SU-DHL-6 (cell line): ENCODE measurements around the gene TARDBP.

Experiments
- H2AFZ ChIP-seq: fragments of 200-600 bp; sonication (generic); 2 replicates; pipeline ENCODE4 v1.6.1; 2014; ENCODE audit warnings: low read depth, mild to moderate bottlenecking, moderate library complexity, mixed read lengths, antibody characterized with exemption, low read length; ENCODE audit not compliant: severe bottlenecking
- H3F3A ChIP-seq: fragments of 200-600 bp; shearing (Covaris generic); 2 replicates; pipeline ENCODE4 v1.6.0; 2016; ENCODE audit warnings: antibody characterized with exemption, mild to moderate bottlenecking; ENCODE audit not compliant: insufficient read depth
- H3K27ac ChIP-seq: fragments of 200-600 bp; sonication (generic); 2 replicates; pipeline ENCODE4 v1.5.1; 2016; ENCODE audit warnings: low read depth, mild to moderate bottlenecking, low read length, moderate library complexity, mixed read lengths
- H3K27me3 ChIP-seq: fragments of 200-600 bp; sonication (generic), shearing (Covaris generic); 2 replicates; pipeline ENCODE4 v1.6.0; 2014; ENCODE audit warnings: mild to moderate bottlenecking, low read length
- H3K36me3 ChIP-seq: fragments of 200-600 bp; sonication (generic); 2 replicates; pipeline ENCODE4 v1.6.1; 2014; ENCODE audit warnings: mild to moderate bottlenecking, low read length, mixed read lengths
- H3K4me2 ChIP-seq: fragments of 300-600, 200-600 bp; shearing (Covaris generic), sonication (generic); 2 replicates; pipeline ENCODE4 v1.6.0; 2014; ENCODE audit warnings: low read length, low read depth, mild to moderate bottlenecking; ENCODE audit not compliant: poor library complexity, severe bottlenecking
- H3K4me3 ChIP-seq: fragments of 200-600 bp; sonication (generic); 2 replicates; pipeline ENCODE4 v1.5.1; 2014; ENCODE audit warnings: antibody characterized with exemption, low read length, mild to moderate bottlenecking, mixed read lengths; ENCODE audit not compliant: insufficient read depth, poor library complexity, severe bottlenecking
- H3K79me2 ChIP-seq: fragments of 200-600 bp; sonication (generic); 2 replicates; pipeline ENCODE4 v1.6.1; 2014; ENCODE audit warnings: mild to moderate bottlenecking, low read length, moderate library complexity; ENCODE audit not compliant: insufficient read depth
- H3K9ac ChIP-seq: fragments of 200-600 bp; sonication (generic); 2 replicates; pipeline ENCODE4 v1.7.0; 2014; ENCODE audit warnings: mild to moderate bottlenecking, low read length
- H3K9me2 ChIP-seq: fragments of 200-600 bp; sonication (generic); replicated peaks from 2 replicates; pipeline ENCODE4 v1.6.1; 2014; ENCODE audit warnings: low read length; ENCODE audit not compliant: insufficient read depth
- H3K9me3 ChIP-seq: fragments of 200-600 bp; sonication (generic); 2 replicates; pipeline ENCODE4 v1.6.1; 2014; ENCODE audit warnings: low read length, mixed read lengths; ENCODE audit not compliant: insufficient read depth
- H4K20me1 ChIP-seq: fragments of 200-600 bp; sonication (generic); 2 replicates; pipeline ENCODE4 v1.6.1; 2014; ENCODE audit warnings: low read depth, mild to moderate bottlenecking, antibody characterized with exemption, low read length, moderate library complexity, mixed read lengths
- CTCF ChIP-seq: fragments of 200-600 bp; sonication (generic); IDR thresholded peaks from one replicate; pipeline ENCODE4 v1.5.1; 2017; ENCODE audit warnings: antibody characterized with exemption, mild to moderate bottlenecking, low read length, moderate library complexity; ENCODE audit not compliant: insufficient read depth, poor library complexity, severe bottlenecking
- EZH2phosphoT487 ChIP-seq: fragments of 200-600 bp; sonication (generic), shearing (Covaris generic); conservative IDR thresholded peaks from 2 replicates; pipeline ENCODE4 v1.6.1; 2018; ENCODE audit warnings: mild to moderate bottlenecking, antibody characterized with exemption, low read length, moderate library complexity, mixed read lengths

Gene TARDBP

DNA sequence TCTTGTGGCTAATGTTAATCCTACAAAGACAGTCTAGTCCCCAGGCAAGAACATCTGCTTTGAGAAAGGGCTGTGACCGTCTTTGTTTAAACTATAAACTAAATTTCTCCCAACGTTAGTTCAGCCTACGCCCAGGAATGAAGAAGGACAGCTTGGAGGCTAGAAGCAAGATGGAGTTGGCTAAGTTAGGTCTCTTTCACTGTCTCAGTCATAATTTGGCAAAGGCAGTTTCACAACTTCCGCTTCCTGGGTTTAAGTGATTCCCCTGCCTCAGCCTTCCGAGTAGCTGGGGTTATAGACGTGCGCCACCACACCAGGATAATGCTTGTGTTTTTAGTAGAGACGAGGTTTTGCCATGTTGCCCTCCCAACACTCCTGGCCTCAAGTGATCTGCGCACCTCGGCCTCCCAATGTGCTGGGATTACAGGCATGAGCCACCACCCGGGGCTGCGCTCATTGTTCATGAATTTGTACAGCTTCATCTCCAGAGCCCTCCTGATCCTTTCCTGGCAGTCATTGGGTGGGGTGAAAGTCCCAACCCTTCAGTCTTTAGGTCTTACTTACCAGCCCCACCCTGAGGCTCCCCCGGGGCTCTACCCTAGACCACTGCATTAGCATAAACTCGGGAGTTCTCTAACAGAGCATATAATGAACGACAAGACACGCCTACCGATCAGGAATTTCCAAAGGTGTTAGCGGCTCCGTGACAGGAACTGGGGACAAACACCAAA is 39.5 kb downstream of the TARDBP start:
- Histone ChIP-seq H3K9me2 (no peaks in the 10 kb centered on the region), H2AFZ (no peak overlapping the region), H4K20me1 (no peaks in the 10 kb centered on the region), H3K79me2 (no peaks in the 10 kb centered on the region), H3K4me2 (no peak overlapping the region), H3K36me3 (0 out of 2 replicates have a peak, but pooled peaks cover 4% of the 10 kb centered on the region), H3K27ac (no peak overlapping the region), H3F3A (peaks cover 5% of the 10 kb centered on the region; the same call in 1 of the 2 replicates), H3K4me3 (no peak overlapping the region), H3K9ac (no peak overlapping the region), H3K9me3 (no peaks in the 10 kb centered on the region), H3K27me3 (no peaks in the 10 kb centered on the region)
- TF ChIP-seq EZH2phosphoT487 = no peak
- no peak for TF ChIP-seq CTCF

DNA sequence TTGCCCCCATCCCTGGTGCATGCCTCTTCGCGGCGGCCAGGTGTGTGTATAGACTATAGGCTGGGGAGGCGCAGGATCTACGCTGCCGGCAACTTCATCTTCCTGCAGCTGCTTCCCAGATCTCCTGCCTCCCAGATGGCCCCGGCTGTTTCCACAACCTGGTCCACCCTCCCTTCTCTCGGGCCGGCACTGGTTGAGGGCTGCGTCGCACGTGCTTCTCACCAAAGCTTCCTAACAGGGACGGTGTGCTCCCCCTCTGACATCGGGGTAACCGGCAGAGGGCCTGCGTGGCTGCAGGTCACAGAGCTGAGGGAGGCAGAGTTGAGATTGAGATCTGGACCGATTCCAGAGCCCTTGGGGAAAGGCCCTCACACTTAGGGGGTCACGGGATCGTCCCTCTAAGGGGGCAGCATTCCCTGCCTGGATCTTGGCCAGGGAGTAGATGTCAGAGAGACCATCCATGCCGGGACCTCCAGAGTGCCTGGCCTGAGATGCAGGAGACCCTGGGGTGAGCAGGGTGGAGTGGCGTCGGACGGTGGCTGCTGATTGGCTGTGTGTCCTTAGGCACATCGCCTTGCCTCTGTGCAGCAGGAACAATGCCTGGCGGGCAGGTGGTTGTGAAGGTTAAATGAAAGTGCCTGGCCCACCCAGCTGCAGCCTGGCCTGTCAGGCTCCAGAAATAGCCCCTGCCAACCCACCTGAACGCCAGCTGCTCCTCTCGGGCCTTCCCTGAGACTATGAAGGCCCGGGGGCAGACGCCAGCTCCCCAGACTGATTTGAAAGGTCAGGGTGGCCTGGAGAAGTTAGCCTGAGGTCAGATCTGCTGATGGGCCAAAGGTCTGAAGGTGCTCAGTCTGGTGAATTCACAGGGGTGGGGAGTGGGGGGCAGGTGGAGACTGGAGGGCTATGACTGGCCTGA is 40.6 kb downstream of the TARDBP start:
- Histone ChIP-seq H3F3A (peaks cover 5% of the 10 kb centered on the region; the same call in 1 of the 2 replicates), H3K36me3 (0 out of 2 replicates have a peak, but pooled peaks cover 4% of the 10 kb centered on the region), H4K20me1 (no peaks in the 10 kb centered on the region), H3K9ac (no peak overlapping the region), H3K9me2 (no peaks in the 10 kb centered on the region), H3K79me2 (0 out of 2 replicates have a peak, but pooled peaks cover 3% of the 10 kb centered on the region), H2AFZ (no peak overlapping the region), H3K9me3 (no peaks in the 10 kb centered on the region), H3K27me3 (no peaks in the 10 kb centered on the region), H3K4me3 (no peak overlapping the region), H3K4me2 (no peak overlapping the region), H3K27ac (no peak overlapping the region)
- no peak for TF ChIP-seq CTCF
- no peak for TF ChIP-seq EZH2phosphoT487

- no peaks in the 10 kb centered on the region for H4K20me1 ChIP-seq
- peaks cover 5% of the 10 kb centered on the region; the same call in 1 of the 2 replicates for H3F3A ChIP-seq
- H3K4me2 ChIP-seq = no peak overlapping the region
- H3K36me3 ChIP-seq = 0 out of 2 replicates have a peak, but pooled peaks cover 4% of the 10 kb centered on the region
- peaks cover 9% of the 10 kb centered on the region for H3K79me2 ChIP-seq
- H2AFZ ChIP-seq = no peak overlapping the region
- H3K27me3 ChIP-seq = no peaks in the 10 kb centered on the region
- no peak overlapping the region for H3K9ac ChIP-seq
- H3K4me3 ChIP-seq = no peak overlapping the region
- no peak for TF ChIP-seq EZH2phosphoT487
- no peak for TF ChIP-seq CTCF
- no peaks in the 10 kb centered on the region for H3K9me2 ChIP-seq
- no peak overlapping the region for H3K27ac ChIP-seq
- no peaks in the 10 kb centered on the region for H3K9me3 ChIP-seq
Measured at GRCh38 chr1:11053758-11054137, 41.3 kb downstream of the TARDBP start.
